Naive B cell (primary cell): ENCODE measurements around the gene TADA3. TPM values are rescaled to one million over a fixed set of nuclear protein-coding genes. Genes with fewer than 3 reads are reported as not detected.

Experiments
- ATAC-seq, 2 donors: fragments of 150-1000 bp; cut with Tn5 transposase; 2 replicates each; pipeline ENCODE4 v1.10.0; 2021; ENCODE audit warnings: low read depth in 2 of 2, mild to moderate bottlenecking in 2 of 2, moderate library complexity in 2 of 2
- DNase-seq: peaks from one replicate; pipeline ENCODE4 v3.0.0; 2022
- H3K27ac Mint-ChIP-seq, 6 donors: one replicate each; pipeline ENCODE4 v1.8.0; 2020 to 2022; ENCODE audit warnings: mild to moderate bottlenecking in 6 of 6, mixed read lengths in 6 of 6, moderate library complexity in 5 of 6, inconsistent platforms in 2 of 6
- H3K27me3 Mint-ChIP-seq, 3 donors: one replicate each; pipeline ENCODE4 v1.8.0; 2021 to 2022; ENCODE audit warnings: mixed read lengths in 3 of 3, mild to moderate bottlenecking in 1 of 3
- H3K36me3 Mint-ChIP-seq, 2 donors: one replicate each; pipeline ENCODE4 v1.8.0; 2020 to 2022; ENCODE audit warnings: mixed read lengths in 2 of 2, inconsistent platforms in 1 of 2, mild to moderate bottlenecking in 1 of 2
- H3K4me1 Mint-ChIP-seq, 3 donors: one replicate each; pipeline ENCODE4 v1.8.0; 2020 to 2022; ENCODE audit warnings: mixed read lengths in 3 of 3, inconsistent platforms in 1 of 3, mild to moderate bottlenecking in 1 of 3, moderate library complexity in 1 of 3
- H3K4me3 Mint-ChIP-seq, 8 donors: one replicate each; pipeline ENCODE4 v1.8.0; 2020 to 2022; ENCODE audit warnings: mild to moderate bottlenecking in 8 of 8, mixed read lengths in 8 of 8, moderate library complexity in 8 of 8, inconsistent platforms in 2 of 8
- H3K9me3 Mint-ChIP-seq, 7 donors: one replicate each; pipeline ENCODE4 v1.8.0; 2020 to 2022; ENCODE audit warnings: mixed read lengths in 7 of 7, mild to moderate bottlenecking in 5 of 7, inconsistent platforms in 2 of 7, moderate library complexity in 1 of 7
- polyA plus RNA-seq, 6 donors: library from polyadenylated mRNA; unstranded; fragments of 300-500 nt; fragmentation: Illumina TruSeq; gene quantifications; one replicate each; pipeline ENCODE4 v1.2.3, GENCODE V29; 2021; ENCODE audit warnings: low read depth in 6 of 6

Gene TADA3
- polyA plus RNA-seq, 6 donors from 2014 or later: 39.7 to 67.1 (median 45.6) TPM

DNA sequence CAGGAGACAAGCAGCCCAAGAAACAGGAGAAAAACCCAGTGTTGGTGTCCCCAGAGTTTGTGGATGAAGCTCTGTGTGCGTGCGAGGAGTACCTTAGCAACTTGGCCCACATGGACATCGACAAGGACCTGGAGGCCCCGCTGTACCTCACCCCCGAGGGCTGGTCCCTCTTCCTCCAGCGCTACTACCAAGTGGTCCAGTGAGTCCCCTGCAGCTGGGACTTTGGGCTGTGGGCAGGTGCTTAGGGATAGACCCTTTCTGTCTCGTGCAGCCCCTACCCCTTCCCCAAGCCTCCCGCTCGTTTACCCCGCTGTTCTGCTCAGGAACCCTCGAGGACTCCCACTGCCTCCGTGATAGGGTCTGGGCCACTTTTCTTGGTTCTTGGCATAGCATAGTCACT, 28.3 kb upstream of the TADA3 start:
- DNase-seq: no peak
- no peaks in the 10 kb centered on the region for H3K27me3 Mint-ChIP-seq
- ATAC-seq: no peak
- no peak overlapping the region for H3K27ac Mint-ChIP-seq
- peaks cover 0 to 8% of the 10 kb centered on the region in 2 donors for H3K36me3 Mint-ChIP-seq
- H3K4me3 Mint-ChIP-seq: no peak overlapping the region
- H3K9me3 Mint-ChIP-seq: no peaks in the 10 kb centered on the region
- no peaks in the 10 kb centered on the region for H3K4me1 Mint-ChIP-seq

- H3K27me3 Mint-ChIP-seq: no peaks in the 10 kb centered on the region
- peak overlapping the region in 1 of 6 donors; percentile 53 for H3K27ac Mint-ChIP-seq
- H3K4me3 Mint-ChIP-seq: peak overlapping the region in 1 of 8 donors; percentile 74
These were observed 26.5 kb upstream of the TADA3 start for GRCh38 chr3:9818666-9819335.

DNA sequence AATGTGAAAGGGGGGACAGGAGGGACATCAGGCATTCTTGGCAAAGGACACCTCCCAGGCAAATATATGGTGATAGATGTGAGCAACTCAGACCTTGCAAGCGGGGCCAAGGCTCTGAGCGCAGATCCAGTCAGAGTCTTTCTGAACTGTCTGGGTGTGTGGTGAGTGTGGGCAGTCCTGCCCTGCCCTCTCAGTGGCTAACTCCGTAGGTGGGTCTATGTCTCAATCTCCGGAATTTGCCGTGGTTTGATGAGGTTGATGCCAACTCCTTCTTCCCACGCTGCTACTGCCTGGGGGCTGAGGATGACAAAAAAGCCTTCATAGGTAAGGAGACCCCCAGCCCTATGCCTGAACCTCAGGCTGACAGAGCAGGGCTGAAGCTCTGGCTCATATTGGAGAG, 25.2 kb upstream of the TADA3 start:
- Mint-ChIP-seq H3K27me3 (no peaks in the 10 kb centered on the region), H3K4me1 (no peaks in the 10 kb centered on the region), H3K9me3 (no peaks in the 10 kb centered on the region), H3K4me3 (no peak overlapping the region), H3K27ac (no peak overlapping the region), H3K36me3 (peaks cover 0 to 8% of the 10 kb centered on the region in 2 donors)
- ATAC-seq (no peak), DNase-seq (no peak)

More at GRCh38 chr3:9818666-9819335, 26.5 kb upstream of the TADA3 start:
- Mint-ChIP-seq H3K36me3 (peaks cover 0 to 8% of the 10 kb centered on the region in 2 donors), H3K9me3 (no peaks in the 10 kb centered on the region), H3K4me1 (no peaks in the 10 kb centered on the region)
- DNase-seq: no peak
- no peak for ATAC-seq

DNA sequence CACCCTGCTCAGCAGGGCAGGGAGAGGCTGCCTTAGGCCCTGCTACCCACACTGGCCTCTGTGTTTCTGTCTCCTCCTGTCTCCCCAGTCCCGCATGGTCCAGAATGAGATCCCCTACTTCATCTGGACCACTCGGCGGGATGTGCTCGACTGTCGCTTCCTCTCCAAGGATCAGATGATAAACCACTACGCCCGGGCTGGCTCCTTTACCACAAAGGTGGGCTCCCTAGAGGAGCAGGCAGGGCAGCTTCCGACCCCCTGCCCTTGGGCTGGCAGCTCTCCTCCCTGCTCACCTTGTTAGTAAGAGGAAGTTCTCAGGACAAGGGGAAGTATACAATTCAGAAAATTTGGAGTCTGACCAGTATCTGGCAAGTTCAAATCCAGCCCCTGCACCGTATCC, 23.7 kb upstream of the TADA3 start:
- no peaks in the 10 kb centered on the region for H3K9me3 Mint-ChIP-seq
- peaks cover 0 to 8% of the 10 kb centered on the region in 2 donors for H3K36me3 Mint-ChIP-seq
- H3K4me1 Mint-ChIP-seq: peaks cover 5 to 8% (median 7%) of the 10 kb centered on the region in 3 donors
- H3K27me3 Mint-ChIP-seq: no peaks in the 10 kb centered on the region
- no peak overlapping the region for H3K4me3 Mint-ChIP-seq
- DNase-seq: no peak
- no peak for ATAC-seq
- H3K27ac Mint-ChIP-seq: no peak overlapping the region

GRCh38 chr3:9812870-9813483, 20.7 kb upstream of the TADA3 start:
- H3K27me3 Mint-ChIP-seq: no peaks in the 10 kb centered on the region
- H3K27ac Mint-ChIP-seq: peak overlapping the region in 1 of 6 donors; percentile 42
- H3K9me3 Mint-ChIP-seq: no peaks in the 10 kb centered on the region
- no peaks in the 10 kb centered on the region for H3K36me3 Mint-ChIP-seq
- DNase-seq (no peak), ATAC-seq (no peak)
- peak overlapping the region in 2 of 8 donors; percentile 3 to 39 for H3K4me3 Mint-ChIP-seq
- peaks cover 30 to 33% (median 32%) of the 10 kb centered on the region in 3 donors for H3K4me1 Mint-ChIP-seq

GRCh38 chr3:9810846-9811245, 18.6 kb upstream of the TADA3 start:
- Mint-ChIP-seq H3K27ac (peak overlapping the region in 5 of 6 donors; percentile 77 to 95 (median 86)), H3K4me3 (peak overlapping the region; percentile 74 to 95 (median 90)), H3K36me3 (peaks cover 0 to 7% of the 10 kb centered on the region in 2 donors), H3K4me1 (peaks cover 33 to 39% (median 37%) of the 10 kb centered on the region in 3 donors), H3K27me3 (no peaks in the 10 kb centered on the region), H3K9me3 (no peaks in the 10 kb centered on the region)
- ATAC-seq (no peak), DNase-seq (no peak)

DNA sequence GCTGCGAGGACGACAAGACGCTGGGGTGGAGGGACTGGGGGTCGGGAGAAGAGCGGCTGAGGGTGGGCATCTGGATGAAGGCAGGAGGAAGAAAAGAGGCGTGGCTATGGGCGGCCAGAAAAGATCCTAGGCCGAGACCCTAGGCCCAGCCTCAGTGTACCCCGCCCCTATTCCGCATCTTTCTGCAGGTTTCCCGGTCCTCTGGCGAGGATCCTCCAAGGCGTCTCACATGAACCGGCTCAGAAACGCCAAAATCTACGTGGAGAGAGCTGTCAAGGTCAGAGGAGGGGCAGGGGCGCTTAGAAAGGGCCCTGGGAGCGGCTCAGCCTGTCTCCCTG, 18.1 kb upstream of the TADA3 start:
- Mint-ChIP-seq H3K9me3 (no peaks in the 10 kb centered on the region), H3K27ac (peak overlapping the region in 4 of 6 donors; percentile 52 to 89 (median 74)), H3K4me1 (peaks cover 33 to 39% (median 37%) of the 10 kb centered on the region in 3 donors), H3K4me3 (peak overlapping the region; percentile 74 to 95 (median 90)), H3K27me3 (no peaks in the 10 kb centered on the region), H3K36me3 (peaks cover 0 to 7% of the 10 kb centered on the region in 2 donors)
- no peak for DNase-seq
- ATAC-seq: no peak

GRCh38 chr3:9809615-9810432, 17.6 kb upstream of the TADA3 start, which contains the start of gene TTLL3:
TSS of gene TTLL3 (plus strand) at chr3:9810262. CDS start at chr3:9810662, 400 bp downstream.
- Mint-ChIP-seq H3K9me3 (no peaks in the 10 kb centered on the region), H3K36me3 (peaks cover 0 to 7% of the 10 kb centered on the region in 2 donors), H3K4me1 (peaks cover 33 to 39% (median 37%) of the 10 kb centered on the region in 3 donors), H3K27ac (peak within 1 kb of the TSS; percentile 89 to 99 (median 98)), H3K4me3 (peak within 1 kb of the TSS; percentile 81 to 96 (median 92)), H3K27me3 (no peaks in the 10 kb centered on the region)
- DNase-seq (peak; percentile 54), ATAC-seq (peak; percentile 69 to 70)

DNA sequence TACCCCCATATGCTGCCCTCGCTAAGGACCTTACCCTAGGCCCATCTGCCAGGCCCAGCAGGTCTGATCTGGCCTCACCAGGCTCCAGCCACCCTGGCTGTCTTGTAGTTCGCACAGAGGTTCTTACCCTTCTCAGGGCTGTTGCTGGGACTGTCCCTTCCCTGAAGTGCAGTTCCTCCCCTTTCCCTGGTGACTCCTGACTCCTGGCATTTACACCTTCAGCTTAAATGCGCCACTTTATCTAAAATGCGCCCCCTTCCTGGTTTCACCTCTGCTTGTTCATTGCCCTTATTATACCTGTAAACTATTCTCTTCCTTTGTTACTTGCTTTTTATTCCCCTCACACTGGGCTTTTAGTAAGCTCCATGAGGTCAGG, 17.0 kb upstream of the TADA3 start:
- Mint-ChIP-seq H3K36me3 (peaks cover 0 to 11% of the 10 kb centered on the region in 2 donors), H3K27ac (peak overlapping the region; percentile 89 to 99 (median 98)), H3K9me3 (no peaks in the 10 kb centered on the region), H3K4me1 (peaks cover 33 to 39% (median 37%) of the 10 kb centered on the region in 3 donors), H3K27me3 (no peaks in the 10 kb centered on the region), H3K4me3 (peak overlapping the region; percentile 81 to 96 (median 92))
- peak; percentile 5 to 7 for ATAC-seq
- no peak for DNase-seq

- peak overlapping the region in 7 of 8 donors; percentile 81 to 96 (median 94) for H3K4me3 Mint-ChIP-seq
- peak overlapping the region; percentile 41 to 99 (median 93) for H3K27ac Mint-ChIP-seq
- peaks cover 3 to 19% of the 10 kb centered on the region in 2 donors for H3K36me3 Mint-ChIP-seq
- peak; percentile 42 for DNase-seq
- H3K27me3 Mint-ChIP-seq: no peaks in the 10 kb centered on the region
- no peaks in the 10 kb centered on the region for H3K9me3 Mint-ChIP-seq
- peaks cover 37 to 42% (median 40%) of the 10 kb centered on the region in 3 donors for H3K4me1 Mint-ChIP-seq
- ATAC-seq: peak; percentile 73 to 75
These were observed 16.2 kb upstream of the TADA3 start for GRCh38 chr3:9808345-9809037.

GRCh38 chr3:9807981-9808344, 15.7 kb upstream of the TADA3 start:
- H3K4me1 Mint-ChIP-seq: peaks cover 38 to 46% (median 45%) of the 10 kb centered on the region in 3 donors
- H3K4me3 Mint-ChIP-seq: peak overlapping the region in 3 of 8 donors; percentile 4 to 86 (median 12)

DNA sequence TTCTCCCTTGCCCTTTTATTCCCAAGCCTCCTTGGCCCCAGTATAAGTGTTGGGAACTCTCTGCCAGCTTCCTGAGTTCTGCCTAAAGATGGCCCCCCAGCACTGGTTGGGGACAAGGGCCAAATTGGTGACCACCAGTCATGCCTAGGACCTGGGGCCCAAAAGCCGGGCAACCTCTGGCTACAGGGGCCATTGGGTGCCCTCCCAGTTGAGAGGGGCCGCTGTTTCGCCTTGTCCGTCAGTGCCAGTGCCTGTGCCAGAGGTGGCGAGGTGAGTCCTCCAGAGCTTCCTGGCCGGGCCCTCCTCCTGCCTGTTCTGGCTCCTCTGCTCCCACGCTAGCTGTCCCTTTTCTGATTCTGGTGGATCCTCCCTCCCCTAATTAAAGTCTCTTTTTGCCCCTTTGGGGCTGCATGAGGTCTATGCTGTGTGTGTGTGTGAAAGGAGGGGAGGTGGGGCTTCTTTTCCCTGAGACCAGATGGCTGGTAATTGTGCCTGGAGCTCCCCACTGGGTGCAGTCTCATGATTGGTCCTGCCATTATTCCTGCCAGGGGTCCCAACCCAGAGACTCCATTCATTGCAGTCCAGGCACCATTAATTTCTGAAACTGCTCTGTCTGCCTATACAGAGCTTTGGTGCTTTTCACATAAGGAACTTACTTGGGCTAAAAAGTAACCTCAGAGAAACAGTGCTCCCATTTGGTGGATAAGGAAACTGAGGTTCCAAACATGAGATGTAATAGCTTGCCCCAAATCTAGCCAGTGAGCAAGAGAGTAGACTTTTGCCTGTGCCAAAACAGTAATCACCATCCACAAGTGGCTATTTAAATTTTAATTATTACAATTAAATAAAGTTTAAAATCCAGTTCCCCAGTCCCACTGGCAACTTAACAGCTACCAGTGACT, 14.7 kb upstream of the TADA3 start:
- peaks cover 8 to 25% of the 10 kb centered on the region in 2 donors for H3K36me3 Mint-ChIP-seq
- peak overlapping the region in 2 of 8 donors; percentile 67 to 82 for H3K4me3 Mint-ChIP-seq
- no peaks in the 10 kb centered on the region for H3K27me3 Mint-ChIP-seq
- no peak overlapping the region for H3K27ac Mint-ChIP-seq
- no peak for DNase-seq
- no peak for ATAC-seq
- no peaks in the 10 kb centered on the region for H3K9me3 Mint-ChIP-seq
- H3K4me1 Mint-ChIP-seq: peaks cover 41 to 47% (median 46%) of the 10 kb centered on the region in 3 donors

More at GRCh38 chr3:9807981-9808344, 15.7 kb upstream of the TADA3 start:
- no peaks in the 10 kb centered on the region for H3K9me3 Mint-ChIP-seq
- no peak for DNase-seq
- H3K36me3 Mint-ChIP-seq: peaks cover 8 to 24% of the 10 kb centered on the region in 2 donors
- H3K27ac Mint-ChIP-seq: peak overlapping the region in 5 of 6 donors; percentile 55 to 99 (median 89)
- H3K27me3 Mint-ChIP-seq: no peaks in the 10 kb centered on the region
- no peak for ATAC-seq
